ENCODE data around the gene LRP3. TPM values are rescaled to one million over a fixed set of nuclear protein-coding genes. Genes with fewer than 3 reads are reported as not detected.

Gene LRP3
- total RNA-seq, 4 donors from 2014 or later, result 19.1 to 61.8 (median 28.3) TPM

GRCh38 chr19:33245948-33246708, 52.0 kb downstream of the LRP3 start:
- DNase-seq (ENCODE audit: low spot score) (no peak), ATAC-seq (ENCODE audit: low FRiP score) (no peak)
- TF ChIP-seq CTCF (IDR thresholded peaks at IDR 0.05), result no peak

- no peak for TF ChIP-seq CTCF (IDR thresholded peaks at IDR 0.05)
- ATAC-seq (ENCODE audit: low FRiP score), result no peak
- DNase-seq (ENCODE audit: low spot score), result no peak
Measured at GRCh38 chr19:33246709-33247440, 52.7 kb downstream of the LRP3 start.

GRCh38 chr19:33247441-33247819, 53.3 kb downstream of the LRP3 start:
- DNase-seq (ENCODE audit: low spot score), result no peak
- no peak for ATAC-seq (ENCODE audit: low FRiP score)
- no peak for TF ChIP-seq CTCF (IDR thresholded peaks at IDR 0.05)

GRCh38 chr19:33248104-33248503, 54.0 kb downstream of the LRP3 start:
- ATAC-seq (ENCODE audit: low FRiP score), result no peak
- no peak for TF ChIP-seq CTCF (IDR thresholded peaks at IDR 0.05)
- no peak for DNase-seq (ENCODE audit: low spot score)

- ATAC-seq (ENCODE audit: low FRiP score) (no peak), DNase-seq (ENCODE audit: low spot score) (no peak)
Measured at GRCh38 chr19:33248553-33248953, 54.4 kb downstream of the LRP3 start.

GRCh38 chr19:33248954-33249613, 55.0 kb downstream of the LRP3 start:
- DNase-seq (ENCODE audit: low spot score) (no peak), ATAC-seq (ENCODE audit: low FRiP score) (no peak)
- no peak for TF ChIP-seq CTCF (IDR thresholded peaks at IDR 0.05)

More at GRCh38 chr19:33248553-33248953, 54.4 kb downstream of the LRP3 start:
- TF ChIP-seq CTCF (IDR thresholded peaks at IDR 0.05), result no peak
